Activated naive CD4-positive, alpha-beta T cell treated with anti-CD3 and anti-CD28 coated beads, Interleukin-2, amount 50 U/mL, for 16 hours (primary cell): ENCODE measurements around the gene SRGAP3.

ENCODE experiments used
- DNase-seq: peaks from one replicate; pipeline ENCODE4 v3.0.0-alpha.2; 2020

The SRGAP3 gene

GRCh38 chr3:8954938-8955763 lies 294.3 kb downstream of the SRGAP3 start:
- no peak for DNase-seq

GRCh38 chr3:8953313-8953712 lies 296.1 kb downstream of the SRGAP3 start:
- DNase-seq: no peak

- no peak for DNase-seq
Observed at GRCh38 chr3:8952130-8952529, 297.3 kb downstream of the SRGAP3 start.

GRCh38 chr3:8945890-8946600 lies 303.4 kb downstream of the SRGAP3 start:
- no peak for DNase-seq

GRCh38 chr3:8942746-8943488 lies 306.5 kb downstream of the SRGAP3 start:
- DNase-seq: no peak

- no peak for DNase-seq
Observed at GRCh38 chr3:8942115-8942514, 307.3 kb downstream of the SRGAP3 start.

- no peak for DNase-seq
Observed at GRCh38 chr3:8938021-8938420, 311.4 kb downstream of the SRGAP3 start.

- no peak for DNase-seq
Observed at GRCh38 chr3:8937064-8938020, 312.1 kb downstream of the SRGAP3 start.

- DNase-seq: no peak
Observed at GRCh38 chr3:8932507-8932906, 316.9 kb downstream of the SRGAP3 start.

- DNase-seq: no peak
Observed at GRCh38 chr3:8931342-8931741, 318.1 kb downstream of the SRGAP3 start.
